Esophagus muscularis mucosa (tissue), 4 donors: ENCODE data around the gene SMYD4. TPM values are rescaled to one million over a fixed set of nuclear protein-coding genes. Genes with fewer than 3 reads are reported as not detected.
A peak's percentile ranks its signal among the peaks of the same experiment; 100 is the strongest.
"Not testable (repeated sequence)": the region's sequence is repeated elsewhere in the genome, so short reads cannot be mapped to it uniquely, and the experiment has no call there.

Experiments
- DNase-seq: peaks from one replicate; pipeline ENCODE4 v3.0.0-alpha.2; 2017; ENCODE audit errors: extremely low spot score
- H3K27ac ChIP-seq, 4 donors: fragments of 200-600 bp; sonication (generic); replicated peaks in 1 of 4; 1 replicate in 3 of 4; 2 replicates in 1 of 4; pipeline ENCODE4 v1.5.1; 2016 to 2019; ENCODE audit warnings: mild to moderate bottlenecking in 1 of 4
- H3K27me3 ChIP-seq, 4 donors: fragments of 200-600 bp; sonication (generic); one replicate each; pipeline versions ENCODE4 v1.5.1 to v1.6.0; 2016 to 2019
- H3K36me3 ChIP-seq, 4 donors: fragments of 200-600 bp; sonication (generic); one replicate each; pipeline ENCODE4 v1.5.1; 2016 to 2019
- H3K4me1 ChIP-seq, 4 donors: fragments of 200-600 bp; sonication (generic); one replicate each; pipeline ENCODE4 v1.5.1; 2016 to 2019
- H3K4me3 ChIP-seq, 4 donors: fragments of 200-600 bp; sonication (generic); 1 replicate in 2 of 4; 2 replicates in 2 of 4; pipeline ENCODE4 v1.5.1; 2016 to 2019; ENCODE audit warnings: mild to moderate bottlenecking in 4 of 4, moderate library complexity in 1 of 4
- H3K9me3 ChIP-seq, 4 donors: fragments of 200-600 bp; sonication (generic); 1 replicate in 3 of 4; 2 replicates in 1 of 4; pipeline ENCODE4 v1.5.1; 2016 to 2019
- CTCF ChIP-seq, 3 experiments: fragments of 200-600 bp in 2 of 3; fragments of 450-650 bp in 1 of 3; sonication (generic) in 2 of 3; IDR thresholded peaks; one replicate each; pipeline ENCODE4 v1.5.1; 2017 to 2019; ENCODE audit warnings: antibody characterized with exemption in 3 of 3, mild to moderate bottlenecking in 2 of 3, moderate library complexity in 1 of 3
- EP300 ChIP-seq: sonication (generic); formaldehyde crosslinking; IDR thresholded peaks from one replicate; pipeline ENCODE4 v1.6.1; 2017; ENCODE audit warnings: antibody characterized with exemption
- POLR2A ChIP-seq: fragments of 450-650 bp; IDR thresholded peaks from one replicate; pipeline ENCODE4 v1.6.1; 2017; ENCODE audit warnings: antibody characterized with exemption, moderate library complexity, mild to moderate bottlenecking, low read depth
- POLR2AphosphoS5 ChIP-seq, 2 donors: sonication (generic); formaldehyde crosslinking; IDR thresholded peaks; one replicate each; pipeline ENCODE4 v1.6.1; 2017; ENCODE audit warnings: antibody characterized with exemption in 2 of 2
- WGBS: methylation state at CpG from one replicate; pipeline ENCODE4 v1.1.5; 2018; 5-methylcytosine and 5-hydroxymethylcytosine counted together
- intact Hi-C: fragments of 100-400 bp; cut with DNase I; formaldehyde crosslinking; loops from one replicate; pipeline ENCODE4 v1.15.1; 2023
- total RNA-seq, 4 donors: library from RNA; depleted of rRNA; stranded (reverse); fragments of >200 nt; gene quantifications; one replicate each; pipeline versions ENCODE4 v1.1.0 to v1.2.1, GENCODE V29; 2016

The SMYD4 gene
- total RNA-seq, 4 donors from 2014 or later: 10.3 to 14.8 (median 11.9) TPM

DNA sequence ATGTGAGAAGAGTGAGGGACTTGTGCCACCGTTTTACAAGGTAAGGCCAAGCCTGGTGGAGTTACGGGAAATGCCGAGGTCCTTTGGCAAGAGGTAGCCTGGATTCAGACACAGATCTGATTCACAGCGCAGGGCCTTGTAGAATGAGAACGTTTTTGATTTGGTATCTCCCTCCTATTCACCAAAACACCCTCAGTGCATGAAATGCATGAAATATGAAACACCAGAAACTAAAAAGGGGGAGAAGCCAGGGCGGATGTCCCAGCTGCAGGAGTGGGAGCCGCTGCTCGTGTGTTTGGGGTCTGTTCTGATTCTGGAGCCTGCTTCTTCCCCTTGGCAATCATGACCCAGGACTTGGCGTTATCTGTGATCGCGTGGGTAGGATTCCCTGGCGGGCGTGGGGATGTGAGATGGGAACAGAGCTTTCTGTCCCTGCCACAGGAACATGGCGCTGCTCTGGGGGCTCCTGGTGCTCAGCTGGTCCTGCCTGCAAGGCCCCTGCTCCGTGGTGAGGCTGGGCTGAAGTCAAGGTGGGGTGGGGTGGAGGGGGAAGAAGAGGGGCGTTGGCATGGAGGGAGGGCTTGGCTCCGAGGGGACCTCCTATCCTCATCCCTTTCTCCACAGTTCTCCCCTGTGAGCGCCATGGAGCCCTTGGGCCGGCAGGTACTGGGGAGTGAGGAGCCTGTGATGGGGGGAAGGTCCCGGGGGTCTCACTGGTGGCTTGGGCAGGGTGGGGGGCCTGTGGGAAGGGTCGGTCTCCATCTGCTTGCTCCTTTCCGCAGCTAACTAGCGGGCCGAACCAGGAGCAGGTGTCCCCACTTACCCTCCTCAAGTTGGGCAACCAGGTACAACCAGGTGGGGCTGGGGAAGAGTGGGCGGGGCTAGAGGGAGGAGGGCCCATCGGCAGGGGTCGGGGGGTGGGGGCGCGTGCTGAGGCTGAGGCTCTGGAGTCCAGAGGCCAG is 84.9 kb downstream of the SMYD4 start:
- Histone ChIP-seq H3K27me3 (no peaks in the 10 kb centered on the region), H3K4me1 (peaks cover 0 to 19% (median 8%) of the 10 kb centered on the region in 4 donors), H3K4me3 (no peak overlapping the region), H3K27ac (peak overlapping the region in 1 of 4 donors; percentile 42), H3K9me3 (no peaks in the 10 kb centered on the region), H3K36me3 (no peaks in the 10 kb centered on the region)
- intact Hi-C loops: no loop called here
- DNase-seq: no peak
- no peak for TF ChIP-seq EP300
- TF ChIP-seq POLR2AphosphoS5 (IDR thresholded peaks at IDR 0.05): no peak
- TF ChIP-seq POLR2A: no peak
- no peak for TF ChIP-seq CTCF (IDR thresholded peaks at IDR 0.05)
- WGBS: 81% methylated on average over 17 of the region's 29 CpGs

GRCh38 chr17:1743088-1743439 is 86.6 kb downstream of the SMYD4 start:
- intact Hi-C loops: no loop called here
- H3K27me3 ChIP-seq: no peaks in the 10 kb centered on the region
- H3K4me3 ChIP-seq: no peak overlapping the region
- 88% methylated on average over 1 of the region's 2 CpGs for WGBS
- DNase-seq: no peak
- TF ChIP-seq CTCF (IDR thresholded peaks at IDR 0.05) (no peak), POLR2AphosphoS5 (IDR thresholded peaks at IDR 0.05) (no peak), POLR2A (no peak), EP300 (no peak)
- H3K4me1 ChIP-seq: peaks cover 0 to 19% (median 8%) of the 10 kb centered on the region in 4 donors
- no peaks in the 10 kb centered on the region for H3K9me3 ChIP-seq
- H3K27ac ChIP-seq: no peak overlapping the region
- peaks cover 0 to 4% (median 3%) of the 10 kb centered on the region in 4 donors for H3K36me3 ChIP-seq

DNA sequence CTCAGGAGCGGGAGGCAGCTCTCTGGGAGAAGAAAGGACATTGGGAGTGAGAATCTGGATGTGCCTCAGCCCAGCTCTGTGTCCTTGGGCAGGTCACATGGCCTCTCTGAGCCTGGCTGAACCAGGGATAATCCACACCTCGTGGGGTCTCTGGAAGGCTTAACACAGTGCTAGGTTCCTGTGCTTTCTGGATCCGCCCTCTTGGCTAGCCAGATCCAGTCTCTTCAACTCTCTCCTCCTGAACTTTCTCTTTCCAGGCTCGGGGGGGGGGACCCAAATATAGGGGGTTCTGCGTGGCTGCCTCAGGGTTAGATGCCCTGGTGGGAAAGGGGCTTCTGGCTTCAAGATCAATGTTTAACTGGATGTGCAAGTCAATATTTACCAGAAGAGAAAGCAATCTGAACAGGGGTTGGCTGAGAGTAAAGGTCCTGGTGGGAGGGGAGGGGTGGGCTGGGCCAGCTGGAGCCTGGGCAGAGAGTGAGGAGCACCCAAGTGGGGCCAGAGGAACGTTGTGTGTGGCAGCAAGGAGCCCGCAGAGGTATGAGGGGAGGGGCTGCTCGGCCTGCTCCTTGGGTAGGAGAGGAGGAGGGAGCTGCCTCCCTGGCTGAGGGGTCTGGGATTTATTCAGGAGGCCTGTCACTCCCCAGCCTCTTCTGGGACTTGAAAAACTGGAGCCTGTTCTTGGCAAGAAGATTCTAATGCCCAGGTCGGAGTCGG is 87.2 kb downstream of the SMYD4 start, which contains the start of gene SERPINF2:
TSS of gene SERPINF2 (plus strand) at position 501 of the 717 bp plus-strand sequence. CDS start 2,125 bp downstream, outside the sequence.
- WGBS: 67% methylated on average over 8 of the region's 10 CpGs
- peaks cover 0 to 9% (median 8%) of the 10 kb centered on the region in 4 donors for H3K36me3 ChIP-seq
- peaks cover 2 to 16% (median 10%) of the 10 kb centered on the region in 4 donors for H3K4me1 ChIP-seq
- intact Hi-C loops: no loop called here
- no peaks in the 10 kb centered on the region for H3K9me3 ChIP-seq
- H3K4me3 ChIP-seq: no peak within 1 kb of the TSS
- TF ChIP-seq CTCF (IDR thresholded peaks at IDR 0.05) (no peak), POLR2A (no peak), POLR2AphosphoS5 (IDR thresholded peaks at IDR 0.05) (no peak), EP300 (no peak)
- no peak for DNase-seq
- no peaks in the 10 kb centered on the region for H3K27me3 ChIP-seq
- H3K27ac ChIP-seq: no peak within 1 kb of the TSS

GRCh38 chr17:1741899-1742298 is 87.8 kb downstream of the SMYD4 start:
- H3K27ac ChIP-seq, H3K4me3 ChIP-seq, H3K27me3 ChIP-seq, intact Hi-C loops, H3K9me3 ChIP-seq, DNase-seq: not testable (repeated sequence)
- WGBS: 89% methylated on average over 7 of the region's 7 CpGs
- Histone ChIP-seq H3K4me1 (peaks cover 8 to 13% (median 12%) of the 10 kb centered on the region in 4 donors), H3K36me3 (peaks cover 0 to 15% (median 14%) of the 10 kb centered on the region in 4 donors)
